Stimulated activated CD8-positive, alpha-beta memory T cell treated with anti-CD3 and anti-CD28 coated beads, Interleukin-12 subunit alpha, Interleukin-12 subunit beta, amount 100 ng/mL, for 1 hour (primary cell): ENCODE data around the gene PITX1.
"Not testable (repeated sequence)": the region's sequence is repeated elsewhere in the genome, so short reads cannot be mapped to it uniquely, and the experiment has no call there.

ENCODE experiments used
- DNase-seq: peaks from one replicate; pipeline ENCODE4 v3.0.0-alpha.2; 2020; ENCODE audit warnings: low read depth

The PITX1 gene

DNA sequence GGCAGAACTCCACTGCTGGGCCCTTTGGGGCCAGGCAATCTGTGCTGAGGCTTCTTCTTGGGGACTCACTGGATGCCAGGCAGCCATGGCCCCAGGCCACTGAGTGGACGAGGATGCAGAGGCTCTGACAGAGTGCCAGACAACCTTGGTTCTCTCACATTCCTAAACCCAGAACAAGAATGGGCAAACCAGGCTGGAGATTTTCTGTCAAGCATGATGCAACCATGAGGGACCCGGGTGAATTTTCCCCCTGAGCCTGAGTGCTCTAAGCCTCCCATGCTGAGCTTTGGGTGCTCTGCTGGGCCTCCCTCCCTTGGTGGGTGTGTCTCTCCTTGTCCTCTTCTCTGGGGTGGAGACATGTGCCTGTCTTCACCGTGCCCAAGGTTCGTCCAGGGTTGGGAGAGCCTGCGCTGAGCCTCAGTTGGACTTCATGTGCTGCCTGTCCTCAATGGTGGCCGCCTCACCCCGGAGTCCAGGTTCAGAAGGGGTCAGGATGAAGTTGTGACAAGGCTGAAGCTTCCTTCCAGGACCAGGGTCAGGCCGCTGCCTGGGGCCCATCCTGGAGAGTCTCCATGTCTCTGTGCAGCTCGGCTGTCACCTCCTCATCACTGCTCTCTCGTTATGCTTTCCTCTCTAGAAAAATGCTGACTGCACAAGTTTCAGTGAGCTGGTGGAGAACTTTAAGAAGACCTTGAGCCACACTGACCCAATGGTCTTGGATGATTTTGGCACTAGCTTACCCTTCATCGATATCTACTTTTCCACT is 24.1 kb downstream of the PITX1 start:
- no peak for DNase-seq

GRCh38 chr5:135008981-135009735 is 24.9 kb downstream of the PITX1 start:
- DNase-seq, result no peak

- DNase-seq, result no peak
Observed at GRCh38 chr5:135008556-135008955, 25.5 kb downstream of the PITX1 start.

DNA sequence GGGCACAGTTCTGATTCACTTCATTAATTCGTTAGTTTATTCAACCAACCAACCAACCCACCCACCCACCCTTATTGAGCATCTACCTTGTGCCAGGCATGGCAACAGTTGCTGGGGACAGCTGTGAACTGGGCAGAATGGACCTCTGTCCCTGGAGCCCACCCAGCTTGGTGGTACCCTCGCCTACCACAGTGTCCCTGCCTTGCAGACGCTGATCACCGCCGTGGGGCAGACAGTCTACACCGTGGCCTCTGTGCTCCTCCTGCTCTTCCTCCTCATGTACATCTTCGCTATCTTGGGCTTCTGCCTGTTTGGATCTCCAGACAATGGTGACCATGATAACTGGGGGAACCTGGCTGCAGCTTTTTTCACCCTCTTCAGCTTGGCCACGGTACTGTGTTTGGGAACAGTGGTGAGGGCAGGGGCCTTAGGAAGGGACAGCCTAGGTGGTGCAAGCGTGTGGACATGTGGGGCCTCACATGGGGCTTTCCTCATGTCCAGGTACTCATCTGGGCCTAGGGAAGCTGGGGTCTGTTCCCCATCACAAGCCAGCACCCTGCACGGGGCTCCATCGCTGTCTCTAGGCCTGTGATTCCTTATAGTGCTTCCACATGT is 26.2 kb downstream of the PITX1 start:
- DNase-seq, result no peak

DNA sequence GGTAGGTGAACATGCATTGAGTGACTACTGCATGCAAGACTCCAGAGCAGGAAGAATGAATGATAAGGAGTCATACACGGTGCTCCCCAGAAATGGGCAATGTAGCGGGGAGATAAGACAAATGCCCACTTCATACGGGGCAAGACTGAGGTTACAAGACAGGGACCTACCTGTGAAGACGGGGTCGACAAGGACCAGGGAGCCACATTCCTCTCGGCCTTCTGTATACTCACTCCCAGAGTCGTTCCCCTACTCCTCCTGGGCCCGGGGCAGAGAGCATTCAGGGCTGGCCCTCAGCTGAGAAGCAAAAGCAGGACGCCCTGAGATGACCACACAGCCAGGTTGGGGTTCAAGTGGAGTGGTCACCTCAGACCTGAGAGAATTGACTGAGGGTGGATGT is 26.7 kb downstream of the PITX1 start:
- no peak for DNase-seq

DNA sequence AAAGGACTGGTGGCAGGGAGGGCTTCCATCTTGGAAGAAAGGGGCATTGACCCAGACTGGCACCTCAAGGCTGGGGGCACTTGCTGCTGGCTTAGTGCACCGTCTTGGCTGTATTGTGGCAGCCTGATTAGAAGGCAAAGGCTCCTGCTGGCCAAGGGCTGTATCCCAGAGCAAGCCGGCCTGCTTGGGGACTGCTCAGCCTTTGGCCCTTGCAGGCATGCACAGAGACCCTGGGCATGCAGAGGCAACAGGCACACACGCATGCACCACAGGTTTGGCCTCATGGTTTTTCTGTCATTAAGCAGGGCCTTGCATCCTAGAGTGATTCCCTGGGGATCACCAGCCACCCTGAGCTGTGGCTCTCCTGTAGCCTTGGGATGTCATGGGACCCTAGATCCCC is 29.0 kb downstream of the PITX1 start:
- DNase-seq, result no peak

GRCh38 chr5:135004376-135004775 is 29.7 kb downstream of the PITX1 start:
- no peak for DNase-seq

DNA sequence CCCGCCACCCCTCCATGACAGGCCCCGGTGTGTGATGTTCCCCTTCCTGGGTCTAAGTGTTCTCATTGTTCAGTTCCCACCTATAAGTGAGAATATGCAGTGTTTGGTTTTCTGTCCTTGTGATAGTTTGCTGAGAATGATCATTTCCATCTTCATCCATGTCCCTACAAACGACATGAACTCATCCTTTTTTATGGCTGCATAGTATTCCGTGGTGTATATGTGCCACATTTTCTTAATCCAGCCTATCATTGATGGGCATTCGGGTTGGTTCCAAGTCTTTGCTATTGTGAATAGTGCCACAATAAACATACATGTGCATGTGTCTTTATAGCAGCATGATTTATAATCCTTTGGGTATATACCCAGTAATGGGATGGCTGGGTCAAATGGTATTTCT is 36.0 kb downstream of the PITX1 start:
- DNase-seq, result not testable (repeated sequence)

- no peak for DNase-seq
Observed at GRCh38 chr5:134997015-134997414, 37.0 kb downstream of the PITX1 start.

DNA sequence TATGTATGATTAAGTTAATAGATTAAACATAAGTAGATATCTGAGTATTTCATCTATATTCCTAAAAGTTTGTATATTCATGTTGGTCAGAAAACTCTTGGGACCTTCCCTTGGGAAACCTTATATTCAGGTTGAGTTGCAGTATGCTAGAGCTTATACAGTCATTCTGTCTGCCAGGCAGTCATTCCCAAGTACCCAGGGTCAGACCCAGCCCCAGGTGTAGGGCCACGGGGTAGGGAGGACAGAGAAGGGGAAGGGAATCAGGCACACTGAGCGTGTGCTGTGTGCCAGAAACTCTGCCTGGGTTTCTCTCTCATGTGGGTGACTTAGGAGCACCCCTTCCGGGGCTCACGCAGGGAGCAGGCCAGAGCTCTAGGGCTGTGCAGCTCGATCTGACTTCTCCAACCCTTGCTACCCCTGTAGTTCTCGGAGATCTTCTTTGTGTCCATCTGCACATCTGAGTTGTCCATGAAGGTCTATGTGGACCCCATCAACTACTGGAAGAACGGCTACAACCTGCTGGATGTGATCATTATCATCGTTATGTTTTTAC is 38.1 kb downstream of the PITX1 start:
- DNase-seq, result no peak

DNA sequence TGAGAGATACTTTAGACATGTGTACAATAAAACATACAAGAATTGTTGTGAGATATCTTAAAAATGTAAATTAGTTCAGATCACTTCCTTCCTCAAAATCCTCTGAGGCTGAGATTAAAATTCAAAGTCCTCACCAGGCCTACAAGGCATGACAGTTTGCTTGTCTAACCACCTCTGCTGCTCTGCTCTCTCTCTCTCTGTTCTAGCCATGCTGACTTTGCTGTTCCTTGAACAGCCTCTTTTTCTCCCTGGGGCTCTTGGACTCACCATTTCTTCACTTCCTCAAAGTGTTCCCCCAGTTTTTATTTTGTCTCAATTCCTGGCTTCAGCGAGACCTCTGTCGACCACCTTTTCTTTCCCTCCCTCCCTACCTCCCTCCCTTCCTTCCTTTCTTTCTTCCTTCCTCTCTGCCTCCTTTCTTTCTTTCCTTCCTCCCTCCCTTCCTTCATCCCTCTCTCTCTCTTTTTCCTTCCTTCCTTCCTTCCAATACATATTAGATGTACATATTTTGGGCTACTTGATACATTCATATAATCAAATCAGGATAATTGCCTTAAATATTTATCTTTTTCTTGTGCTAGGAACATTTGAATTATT is 39.4 kb downstream of the PITX1 start:
- no peak for DNase-seq

- DNase-seq, result no peak
Observed at GRCh38 chr5:134993161-134993560, 40.9 kb downstream of the PITX1 start.

GRCh38 chr5:134992148-134992547 is 41.9 kb downstream of the PITX1 start:
- no peak for DNase-seq

DNA sequence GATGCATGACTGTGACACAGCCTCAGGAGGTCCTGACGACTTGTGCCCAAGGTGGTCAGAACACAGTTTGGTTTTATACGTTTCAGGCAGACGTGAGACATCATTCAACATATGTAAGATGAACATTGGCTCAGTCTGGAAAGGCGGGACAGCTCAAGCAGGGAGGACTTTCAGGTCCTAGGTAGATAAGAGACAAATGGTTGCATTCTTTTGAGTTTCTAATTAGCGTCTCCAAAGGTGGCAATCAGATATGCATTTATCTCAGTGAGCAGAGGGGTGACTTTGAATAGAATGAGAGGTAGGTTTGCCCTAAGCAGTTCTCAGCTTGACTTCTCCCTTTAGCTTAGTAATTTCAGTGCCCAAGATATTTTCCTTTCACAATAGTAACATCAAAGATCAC is 43.8 kb downstream of the PITX1 start:
- DNase-seq, result not testable (repeated sequence)

- no peak for DNase-seq
Observed at GRCh38 chr5:134989266-134989830, 44.7 kb downstream of the PITX1 start.

DNA sequence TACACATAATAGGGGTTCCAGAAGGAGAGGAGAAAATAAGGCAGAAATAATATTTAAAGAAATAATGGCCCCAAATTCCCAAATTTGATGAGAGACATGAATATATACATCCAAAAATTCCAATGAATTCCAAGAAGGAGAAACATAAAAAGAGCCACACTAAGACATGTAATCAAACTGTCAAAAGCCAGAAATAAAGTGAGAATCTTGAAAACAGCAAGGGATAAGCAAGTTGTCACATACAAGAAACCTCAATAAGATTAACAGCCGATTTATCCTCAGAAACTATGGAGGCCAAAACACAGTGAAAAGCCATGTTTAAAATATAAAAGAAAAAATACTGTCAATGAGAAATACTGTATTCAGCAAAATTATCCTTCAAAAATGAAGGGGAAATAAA is 51.8 kb downstream of the PITX1 start:
- DNase-seq, result no peak

- DNase-seq, result no peak
Observed at GRCh38 chr5:134979416-134979815, 54.6 kb downstream of the PITX1 start.
